Right lobe of liver (tissue), 6 donors: ENCODE data around the gene CDH12. TPM values are rescaled to one million over a fixed set of nuclear protein-coding genes. Genes with fewer than 3 reads are reported as not detected.

Experiments
- ATAC-seq, 4 donors: fragments of 200-7000 bp; cut with Tn5 transposase; one replicate each; pipeline ENCODE4 v1.9.1; 2020; ENCODE audit warnings: mild to moderate bottlenecking in 4 of 4, moderate library complexity in 4 of 4
- DNase-seq, 3 donors: peaks; one replicate each; pipeline ENCODE4 v3.0.0-alpha.2; 2020
- H3K27ac ChIP-seq, 3 donors: fragments of 200-600 bp; one replicate each; pipeline ENCODE4 v1.8.0; 2022
- H3K27me3 ChIP-seq, 2 donors: fragments of 200-600 bp; one replicate each; pipeline ENCODE4 v1.8.0; 2022
- H3K36me3 ChIP-seq, 4 donors: fragments of 200-600 bp; sonication (generic) in 1 of 4; one replicate each; pipeline versions ENCODE4 v1.5.1 to v1.8.0; 2017 to 2022; ENCODE audit warnings: control low read depth in 1 of 4
- H3K4me1 ChIP-seq, 4 donors: fragments of 200-600 bp; sonication (generic) in 1 of 4; one replicate each; pipeline versions ENCODE4 v1.5.1 to v1.8.0; 2017 to 2022; ENCODE audit warnings: control low read depth in 1 of 4
- H3K4me3 ChIP-seq, 3 donors: fragments of 200-600 bp; one replicate each; pipeline ENCODE4 v1.8.0; 2022
- H3K9me3 ChIP-seq, 4 donors: fragments of 200-600 bp; sonication (generic) in 1 of 4; one replicate each; pipeline versions ENCODE4 v1.5.1 to v1.8.0; 2017 to 2022; ENCODE audit warnings: control low read depth in 1 of 4
- CTCF ChIP-seq, 4 donors: fragments of 200-600 bp in 3 of 4; fragments of 450-650 bp in 1 of 4; IDR thresholded peaks; one replicate each; pipeline versions ENCODE4 v1.5.1 to v1.8.0; 2016 to 2022; ENCODE audit warnings: antibody characterized with exemption in 4 of 4, mild to moderate bottlenecking in 2 of 4
- POLR2A ChIP-seq: fragments of 450-650 bp; IDR thresholded peaks from one replicate; pipeline ENCODE4 v1.6.1; 2017; ENCODE audit warnings: antibody characterized with exemption, mild to moderate bottlenecking
- WGBS: methylation state at CpG from one replicate; pipeline ENCODE4 v1.1.6; 2018; ENCODE audit warnings: low coverage, low lambda C conversion rate; ENCODE audit not compliant: insufficient coverage; ENCODE audit errors: missing lambda C conversion rate; 5-methylcytosine and 5-hydroxymethylcytosine counted together
- intact Hi-C, 2 donors: fragments of 100-400 bp; cut with DNase I; formaldehyde crosslinking; loops; one replicate each; pipeline versions ENCODE4 v1.11.2 to v1.14.1; 2022
- total RNA-seq, 6 experiments: library from RNA; depleted of rRNA in 2 of 6; stranded (reverse); fragments of >200 nt in 2 of 6; fragmentation: NEBNext Ultra II Directional in 3 of 6; extraction: Animal tissue kit (Norgen Biotek cat#: 25700) in 3 of 6; gene quantifications; one replicate each; pipeline versions ENCODE4 v1.1.0 to v1.2.4, GENCODE V29; 2016 to 2023
- donor health status: DM: no; HTN: yes; CAD: no.
- donor health status: DM: no; HTN: no; CAD: no.
- donor health status: DM: no; HTN: no; CAD: no.
- donor health status: DM: no; HTN: yes; CAD: no.
- donor health status: DM: no; HTN: yes; CAD: no.

The CDH12 gene
- total RNA-seq, 6 experiments from 2014 or later, result 0.42 to 1.0 (median 0.77) TPM; not detected in 3

DNA sequence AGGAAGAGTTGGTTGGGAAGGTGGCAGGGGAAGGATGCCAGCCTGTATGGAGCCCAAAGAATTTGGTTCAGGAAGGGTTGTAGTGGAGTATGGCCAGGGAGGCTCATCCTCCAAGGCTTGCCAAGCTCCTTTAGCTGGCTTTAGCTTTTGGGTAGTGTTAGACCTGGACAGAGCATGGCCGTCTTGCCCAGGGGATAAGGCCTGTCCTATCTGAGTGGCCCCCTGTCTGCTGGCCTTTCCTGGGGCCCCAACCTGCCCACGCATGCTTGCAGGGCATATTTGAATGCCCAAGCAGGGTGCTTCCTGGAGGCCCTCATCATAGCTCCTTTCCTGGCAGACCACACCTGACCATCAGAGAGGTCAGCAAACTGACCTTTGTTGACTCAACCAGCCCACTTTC is 227.7 kb downstream of the CDH12 start:
- no peak for DNase-seq
- no peaks in the 10 kb centered on the region for H3K9me3 ChIP-seq
- no CpG with 5 or more reads among the region's 2 CpGs for WGBS

GRCh38 chr5:22621084-22621483 is 232.1 kb downstream of the CDH12 start:
- intact Hi-C loops, result no loop called here
- Histone ChIP-seq H3K36me3 (no peaks in the 10 kb centered on the region), H3K27ac (no peak overlapping the region), H3K4me3 (no peak overlapping the region), H3K27me3 (no peaks in the 10 kb centered on the region), H3K9me3 (no peaks in the 10 kb centered on the region), H3K4me1 (no peaks in the 10 kb centered on the region)
- 4% methylated on average over 2 of the region's 2 CpGs for WGBS
- DNase-seq (no peak), ATAC-seq (no peak)
- TF ChIP-seq POLR2A (no peak), CTCF (IDR thresholded peaks at IDR 0.05) (no peak)

More for the DNA sequence above, 227.7 kb downstream of the CDH12 start:
- TF ChIP-seq CTCF (IDR thresholded peaks at IDR 0.05), result no peak
- no peak for TF ChIP-seq POLR2A
- H3K36me3 ChIP-seq, result no peaks in the 10 kb centered on the region
- no peaks in the 10 kb centered on the region for H3K4me1 ChIP-seq
- no peak overlapping the region for H3K27ac ChIP-seq
- ATAC-seq, result peak in 1 of 4 donors; percentile 7
- intact Hi-C loops, result no loop called here
- H3K4me3 ChIP-seq, result no peak overlapping the region
- no peaks in the 10 kb centered on the region for H3K27me3 ChIP-seq

- WGBS, result 60% methylated on average over 1 of the region's 1 CpG
- TF ChIP-seq POLR2A (no peak), CTCF (IDR thresholded peaks at IDR 0.05) (no peak)
- Histone ChIP-seq H3K4me1 (no peaks in the 10 kb centered on the region), H3K27me3 (no peaks in the 10 kb centered on the region), H3K4me3 (no peak overlapping the region), H3K9me3 (no peaks in the 10 kb centered on the region), H3K36me3 (no peaks in the 10 kb centered on the region), H3K27ac (no peak overlapping the region)
- intact Hi-C loops, result no loop called here
- DNase-seq (no peak), ATAC-seq (no peak)
These were observed 237.2 kb downstream of the CDH12 start for GRCh38 chr5:22615964-22616363.

- WGBS, result 35% methylated on average over 5 of the region's 5 CpGs
- Histone ChIP-seq H3K4me1 (no peaks in the 10 kb centered on the region), H3K27me3 (no peaks in the 10 kb centered on the region), H3K4me3 (no peak overlapping the region), H3K27ac (no peak overlapping the region), H3K36me3 (no peaks in the 10 kb centered on the region), H3K9me3 (no peaks in the 10 kb centered on the region)
- intact Hi-C loops, result no loop called here
- ATAC-seq, result no peak
- DNase-seq, result no peak
- TF ChIP-seq CTCF (IDR thresholded peaks at IDR 0.05), result no peak
- no peak for TF ChIP-seq POLR2A
These were observed 238.6 kb downstream of the CDH12 start for GRCh38 chr5:22614486-22615094.

DNA sequence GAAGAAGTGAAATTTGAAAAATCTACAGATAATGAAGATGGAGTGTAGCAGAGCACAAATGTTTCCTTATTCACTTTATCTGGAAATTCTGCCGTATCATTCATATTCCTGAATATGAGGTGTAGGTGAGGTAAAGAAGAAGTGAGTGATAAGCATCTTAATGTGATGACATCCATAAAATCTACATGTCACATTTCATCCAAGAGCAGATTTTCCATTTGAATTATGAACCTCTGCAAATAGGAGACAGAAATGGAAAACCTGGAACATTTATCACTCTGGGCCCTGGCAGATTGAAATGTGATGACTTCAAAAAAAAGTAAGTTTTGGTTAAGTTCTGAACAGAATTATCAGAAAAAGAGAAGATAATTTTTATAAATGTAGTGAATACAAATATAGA is 240.2 kb downstream of the CDH12 start:
- no peak for TF ChIP-seq POLR2A
- no peak for TF ChIP-seq CTCF (IDR thresholded peaks at IDR 0.05)
- Histone ChIP-seq H3K36me3 (no peaks in the 10 kb centered on the region), H3K27ac (no peak overlapping the region), H3K4me1 (no peaks in the 10 kb centered on the region), H3K27me3 (no peaks in the 10 kb centered on the region), H3K9me3 (no peaks in the 10 kb centered on the region), H3K4me3 (no peak overlapping the region)
- intact Hi-C loops, result no loop called here
- 75% methylated on average over 1 of the region's 1 CpG for WGBS
- no peak for ATAC-seq
- DNase-seq, result no peak
